NCI-H2196 (cell line): ENCODE data around the gene DLG5.

Experiments used
- DNase-seq: peaks from one replicate; lab custom pipeline; 2025; ENCODE audit not compliant: unreplicated experiment; lab: John Stamatoyannopoulos, UW

DLG5 gene

DNA sequence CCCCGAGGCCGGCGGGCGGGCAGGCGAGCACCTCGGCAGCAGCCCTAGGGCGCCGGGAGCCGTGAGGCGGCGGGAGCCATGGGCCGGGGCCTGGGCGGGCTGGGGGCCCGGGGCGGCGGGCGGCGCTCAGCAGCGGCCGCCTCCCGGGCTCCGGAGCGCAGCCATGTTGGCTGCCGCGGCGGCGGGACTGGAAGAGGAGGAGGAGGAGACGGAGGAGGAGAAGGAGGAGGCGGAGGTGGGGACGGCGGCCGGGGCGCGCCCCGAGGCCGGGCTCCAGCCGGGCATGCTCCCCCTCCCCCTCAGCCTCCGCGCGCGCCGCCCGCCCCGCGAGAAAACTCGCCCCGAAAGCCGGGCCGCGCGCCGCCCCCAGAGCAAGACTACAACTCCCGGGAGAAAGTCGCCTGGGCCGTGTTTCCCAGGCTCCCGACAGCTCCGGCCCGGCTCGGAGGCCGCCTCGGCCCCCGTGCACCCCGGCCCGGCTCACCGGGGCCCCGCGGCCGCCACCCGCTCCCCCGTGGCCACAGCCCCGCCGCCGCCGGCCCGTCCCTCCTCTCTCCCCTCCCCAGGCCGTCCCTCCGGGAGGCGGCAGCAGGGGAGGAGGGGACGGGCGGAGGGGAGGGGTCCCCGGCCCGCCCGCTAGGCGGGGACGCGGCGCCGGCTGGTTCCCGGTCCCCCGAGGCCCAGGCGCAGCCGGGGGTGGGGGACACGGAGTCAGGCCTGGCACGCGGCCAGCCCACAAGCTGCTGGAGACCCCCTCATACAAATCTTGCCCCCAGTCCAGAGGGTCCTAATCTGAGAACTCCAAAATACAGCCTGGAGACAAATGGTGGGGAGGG, at the start of gene DLG5:
DLG5 (minus strand) TSS at position 190 of the 836 bp plus-strand sequence. CDS start 235 bp downstream, outside the sequence.
- peak; percentile 15 for DNase-seq

DNA sequence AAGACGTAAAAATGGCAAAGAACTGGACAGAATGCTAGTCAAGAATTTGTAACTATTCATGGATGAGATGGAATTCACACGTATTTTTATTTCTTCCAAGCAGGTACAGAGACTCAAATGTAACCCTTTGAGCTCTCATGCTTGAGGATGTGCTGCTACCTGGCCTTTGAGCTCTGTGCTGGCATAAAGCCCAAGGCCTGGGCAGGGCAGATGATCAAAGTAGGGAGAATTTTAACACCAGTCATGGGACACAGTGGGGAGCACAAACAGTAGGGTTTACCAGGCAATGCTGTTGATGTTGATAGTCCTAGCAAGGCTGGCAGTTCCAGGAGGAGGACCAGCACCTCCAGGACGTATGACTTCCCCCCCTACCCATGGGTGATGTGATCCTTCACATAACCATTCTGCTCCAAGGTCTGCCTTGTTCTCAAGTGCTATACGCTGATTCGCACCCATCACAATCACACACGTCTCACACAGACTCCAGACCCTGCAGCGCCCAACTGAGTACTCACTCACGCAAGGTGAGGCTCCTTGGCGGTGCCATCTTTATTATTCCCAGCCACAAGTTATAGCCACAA, 48.6 kb upstream of the DLG5 start:
- DNase-seq = no peak

DNA sequence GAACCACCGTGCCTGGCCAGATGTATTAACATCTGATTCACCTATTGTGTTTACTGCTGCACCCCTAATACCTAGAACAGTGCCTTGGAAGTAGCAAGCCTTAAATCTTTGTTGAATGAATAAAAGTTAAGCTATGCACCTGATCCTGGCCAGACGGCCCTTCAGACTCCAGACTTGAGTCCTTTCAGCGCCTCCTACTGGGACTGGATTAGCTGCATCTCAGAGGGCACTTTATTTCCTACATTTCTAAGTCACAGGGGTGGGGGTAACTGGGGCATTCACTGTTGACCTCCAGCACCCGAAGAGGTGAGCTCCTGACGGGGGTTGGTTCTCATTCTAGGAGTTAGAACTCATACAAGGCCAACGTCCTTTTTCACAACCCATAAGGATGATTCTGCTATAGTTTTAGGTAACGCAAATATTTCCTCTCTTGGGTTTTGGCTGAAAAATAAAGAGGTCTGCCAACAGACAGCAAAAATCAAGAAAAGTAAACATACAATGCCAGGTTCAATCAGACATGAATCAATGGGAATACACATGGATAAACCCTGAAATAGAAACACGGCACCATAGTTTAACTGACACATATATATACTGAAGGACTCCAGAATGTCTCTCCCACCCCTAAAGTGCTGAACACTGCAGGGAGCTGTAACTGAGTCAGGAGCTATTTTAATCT, 48.0 kb upstream of the DLG5 start:
- DNase-seq = peak; percentile 4

GRCh38 chr10:77973276-77973675, 46.7 kb upstream of the DLG5 start:
- no peak for DNase-seq

GRCh38 chr10:77972148-77972547, 45.6 kb upstream of the DLG5 start:
- DNase-seq = no peak

DNA sequence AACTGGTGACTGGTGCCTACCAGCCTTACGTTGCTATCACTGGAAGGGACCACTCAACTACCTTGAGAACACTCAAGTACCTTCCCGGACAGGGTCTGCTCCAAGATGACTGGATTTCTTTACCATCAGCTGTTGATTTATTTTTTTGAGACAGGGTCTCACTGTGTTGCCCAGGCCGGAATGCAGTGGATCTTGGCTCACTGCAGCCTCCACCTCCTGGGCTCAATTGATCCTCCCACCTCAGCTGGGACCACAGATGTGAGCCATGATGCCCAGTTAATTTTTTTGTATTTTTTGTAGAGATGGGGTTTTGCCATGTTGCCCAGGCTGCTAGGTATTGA, 45.2 kb upstream of the DLG5 start:
- no peak for DNase-seq

DNA sequence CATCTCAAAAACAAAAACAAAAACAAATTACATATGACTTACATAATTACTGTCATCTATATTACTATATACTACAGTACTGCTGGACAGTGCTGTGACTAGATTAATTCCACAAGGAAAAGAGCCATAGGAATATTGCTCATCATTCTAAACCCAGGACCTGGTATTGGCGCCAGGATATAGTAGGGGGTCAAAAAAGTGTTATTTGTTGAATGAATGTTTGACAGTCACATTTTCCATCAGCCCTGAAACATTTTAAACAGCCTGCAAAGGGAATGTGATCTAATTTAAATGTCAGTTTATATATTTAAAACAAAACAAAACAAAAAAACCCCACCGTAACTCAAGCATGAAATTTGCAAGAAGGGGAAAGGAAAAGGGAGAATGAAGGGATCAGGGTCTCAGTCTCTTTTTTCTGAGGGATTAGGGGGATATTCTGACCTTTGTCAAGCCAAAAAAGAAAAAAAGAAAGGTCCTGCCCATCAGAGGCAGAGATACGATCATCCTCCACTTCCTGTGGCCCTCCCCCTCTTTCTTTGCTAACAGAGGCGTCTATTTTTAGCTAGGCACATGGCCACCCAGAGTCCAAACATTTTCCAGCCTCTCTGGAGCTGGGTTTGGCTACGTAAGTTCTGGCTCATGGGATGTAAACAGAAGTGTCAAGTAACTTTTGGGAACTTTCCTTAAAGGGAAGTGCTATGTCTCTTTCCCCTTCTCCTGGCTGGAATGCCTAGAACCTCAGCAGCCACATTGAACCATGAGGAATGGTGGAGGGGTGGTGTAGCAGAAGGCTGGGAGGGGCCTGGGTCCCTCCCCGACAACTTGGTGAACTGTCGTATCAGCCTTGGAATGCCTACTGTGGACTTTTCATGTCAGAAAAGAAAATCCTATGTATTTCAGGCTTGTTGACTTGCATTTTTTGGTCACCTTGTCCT, 44.6 kb upstream of the DLG5 start:
- DNase-seq = no peak

DNA sequence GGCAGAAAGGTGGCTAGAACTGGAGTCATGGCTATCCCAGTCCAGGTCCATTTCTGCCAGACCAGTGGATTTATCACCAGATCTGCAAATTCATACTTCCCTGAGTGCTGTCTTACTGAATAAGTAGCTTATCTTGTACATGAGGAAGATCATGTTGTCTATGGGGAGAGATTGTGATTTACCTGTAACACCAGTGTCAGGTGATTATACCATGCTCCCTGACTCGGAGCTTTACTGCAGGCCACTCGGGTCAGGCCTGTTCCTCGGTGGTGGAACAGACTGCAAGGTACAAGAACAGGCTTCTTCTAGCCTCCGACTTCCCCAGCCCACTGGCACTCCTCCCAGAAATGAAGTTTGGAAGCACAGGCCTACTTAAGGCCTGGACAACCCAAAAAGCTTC, 42.6 kb upstream of the DLG5 start:
- DNase-seq = no peak

- DNase-seq = no peak
Measured at GRCh38 chr10:77967611-77968022, 41.1 kb upstream of the DLG5 start.

GRCh38 chr10:77965294-77965693, 38.7 kb upstream of the DLG5 start:
- DNase-seq = no peak

- no peak for DNase-seq
Measured at GRCh38 chr10:77964811-77965210, 38.3 kb upstream of the DLG5 start.

DNA sequence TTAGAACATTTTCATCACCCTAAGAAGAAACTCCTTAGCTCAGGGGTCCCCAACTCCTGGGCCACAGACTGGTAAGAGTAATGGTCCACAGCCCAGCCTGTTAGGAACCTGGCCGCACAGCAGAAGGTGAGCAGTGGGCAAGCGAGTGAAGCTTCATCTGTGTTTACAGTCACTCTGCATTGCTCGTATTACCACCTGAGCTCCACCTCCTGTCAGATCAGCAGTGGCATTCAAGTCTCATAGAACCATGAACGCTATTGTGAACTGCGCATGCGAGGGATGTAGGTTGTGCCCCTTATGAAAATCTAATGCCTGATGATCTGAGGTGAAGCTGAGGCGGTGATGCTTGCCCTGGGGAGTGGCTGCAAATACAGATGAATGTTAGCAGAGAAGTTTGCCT, 37.3 kb upstream of the DLG5 start:
- DNase-seq = no peak

GRCh38 chr10:77962350-77963146, 36.0 kb upstream of the DLG5 start:
- no peak for DNase-seq

DNA sequence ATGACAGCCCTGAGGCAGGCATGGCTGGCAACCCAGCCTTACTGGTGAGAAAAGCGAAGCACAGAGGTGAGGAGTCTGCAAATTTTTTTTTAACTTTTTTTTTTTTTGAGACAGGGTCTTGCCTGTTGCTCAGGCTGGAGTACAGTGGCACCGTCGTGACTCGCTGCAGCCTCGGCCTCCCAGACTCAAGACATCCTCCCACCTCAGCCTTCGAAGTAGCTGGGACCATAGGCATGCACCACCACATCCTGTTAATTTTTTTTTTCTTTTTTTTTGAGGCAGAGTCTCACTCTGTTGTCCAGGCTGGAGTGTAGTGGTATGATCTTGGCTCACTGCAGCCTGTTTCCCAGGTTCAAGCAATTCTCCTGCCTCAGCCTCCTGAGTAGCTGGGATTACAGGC, 35.1 kb upstream of the DLG5 start:
- DNase-seq = no peak

DNA sequence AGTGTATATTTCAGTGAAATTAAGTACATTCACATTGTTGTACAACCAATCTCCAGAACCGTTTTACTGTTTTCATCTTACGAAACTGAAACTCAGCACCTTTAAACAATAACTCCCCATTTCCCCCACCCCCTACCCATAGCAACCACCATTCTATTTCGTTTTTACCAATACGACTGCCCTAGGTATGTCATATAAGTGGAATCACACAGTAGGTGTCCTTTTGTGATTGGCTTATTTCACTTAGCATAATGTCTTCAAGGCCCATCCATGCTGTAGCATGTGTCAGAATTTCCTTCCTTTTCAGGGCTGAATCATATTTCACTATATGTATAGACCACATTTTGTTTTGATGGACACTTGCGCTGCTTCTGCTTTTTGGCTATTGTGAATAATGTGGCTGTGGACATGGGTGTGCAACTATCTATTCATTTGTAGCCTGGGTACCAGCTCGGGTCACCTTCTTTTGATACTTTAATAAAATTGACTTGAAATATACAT, 34.3 kb upstream of the DLG5 start:
- DNase-seq = no peak

DNA sequence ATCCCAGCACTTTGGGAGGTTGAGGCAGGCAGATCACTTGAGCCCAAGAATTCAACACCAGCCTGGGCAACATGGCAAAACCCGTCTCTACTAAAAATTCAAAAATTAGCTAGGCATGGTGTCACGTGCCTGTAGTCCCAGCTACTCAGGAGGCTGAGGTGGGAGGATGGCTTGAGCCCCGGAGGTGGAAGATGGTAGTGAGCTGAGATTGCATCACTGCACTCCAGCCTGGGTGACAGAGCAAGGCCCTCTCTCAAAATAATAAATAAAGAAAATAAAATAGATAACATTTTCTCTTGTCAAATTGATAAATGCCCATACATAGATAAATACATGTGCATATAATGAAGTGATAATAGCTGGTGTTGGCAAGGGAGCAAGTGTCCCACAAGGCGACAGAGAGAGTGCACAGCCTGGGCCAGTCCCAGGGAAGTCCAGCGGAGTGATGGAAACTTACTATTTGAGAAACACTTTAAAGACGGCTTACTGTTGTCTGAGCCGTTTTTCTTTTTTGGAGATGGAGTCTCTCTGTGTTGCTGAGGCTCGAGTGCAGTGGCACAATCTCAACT, 33.4 kb upstream of the DLG5 start:
- no peak for DNase-seq

GRCh38 chr10:77959384-77959783, 32.8 kb upstream of the DLG5 start:
- DNase-seq = no peak

- no peak for DNase-seq
Measured at GRCh38 chr10:77955136-77955535, 28.6 kb upstream of the DLG5 start.

DNA sequence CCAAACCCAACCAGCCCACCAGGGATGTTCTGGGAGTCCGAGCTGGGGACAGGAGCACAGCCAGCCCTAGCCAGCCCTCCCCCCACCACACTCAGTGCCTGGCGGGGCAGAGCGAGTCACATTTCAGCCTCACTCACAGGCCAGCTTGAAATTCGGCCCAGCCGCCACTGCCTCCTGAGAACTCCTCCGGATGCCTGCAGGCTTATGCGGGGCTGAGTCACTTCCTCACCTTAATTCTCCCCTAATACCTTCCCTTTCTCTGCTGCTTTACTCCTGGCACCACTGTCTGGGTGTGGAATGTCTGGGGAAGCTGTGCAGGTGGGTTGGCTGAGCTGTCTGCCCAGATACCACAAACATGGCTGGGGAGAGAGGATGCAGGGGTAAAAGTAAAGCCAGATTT, 22.6 kb upstream of the DLG5 start:
- DNase-seq = no peak

DNA sequence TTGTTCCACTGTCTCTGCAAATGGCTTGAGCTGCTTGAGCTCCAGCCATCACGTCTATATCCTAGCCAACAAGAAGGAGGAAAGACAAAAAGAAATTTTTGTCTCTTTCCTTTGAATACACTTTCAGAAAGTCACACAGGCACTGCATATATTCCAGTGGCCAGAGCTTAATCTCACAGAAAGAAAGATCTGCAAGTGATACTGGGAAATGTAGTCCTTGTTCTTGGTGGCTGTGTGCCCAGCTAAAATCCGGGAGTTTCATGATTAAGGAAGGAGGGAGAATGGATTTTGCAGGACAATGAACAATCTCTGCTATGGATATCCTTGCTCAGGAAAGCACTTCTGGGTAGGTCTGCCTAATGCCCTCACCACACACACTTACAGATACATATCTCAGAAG, 19.5 kb upstream of the DLG5 start:
- no peak for DNase-seq
